ENCODE data around the gene NXPH1. TPM values are rescaled to one million over a fixed set of nuclear protein-coding genes. Genes with fewer than 3 reads are reported as not detected.

The NXPH1 gene
- total RNA-seq, 4 donors from 2014 or later = not detected

DNA sequence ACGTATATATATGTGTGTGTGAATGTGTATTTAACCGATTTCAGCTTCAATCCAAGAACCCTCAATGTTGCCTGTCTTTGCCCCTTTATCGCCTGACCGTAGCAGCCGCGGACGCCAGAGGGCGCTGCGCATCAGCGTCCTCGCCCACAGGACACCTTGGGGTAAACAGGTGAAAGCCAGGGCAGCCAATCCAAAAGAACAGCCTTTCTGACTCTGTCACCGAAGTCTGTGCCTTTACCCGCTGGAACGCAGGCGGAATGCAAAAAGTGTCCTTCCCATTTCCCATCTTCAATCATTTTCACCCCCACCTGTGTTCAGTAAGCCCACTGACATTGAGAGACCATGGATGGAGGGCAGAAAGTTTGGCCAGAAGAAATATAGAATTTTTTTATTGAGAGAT lies 3.6 kb downstream of the NXPH1 start:
- intact Hi-C loops (cut with DNase I) = no loop called here
- Histone ChIP-seq H3K9me3 (peaks cover 0 to under 1% (median 0%) of the 10 kb centered on the region in 3 donors), H3K4me3 (no peak overlapping the region), H3K27me3 (peaks cover 10 to 100% (median 32%) of the 10 kb centered on the region in 4 donors), H3K27ac (no peak overlapping the region), H3K36me3 (no peaks in the 10 kb centered on the region), H3K4me1 (peaks cover 3 to 27% (median 5%) of the 10 kb centered on the region in 3 donors)
- no peak for TF ChIP-seq POLR2A (IDR thresholded peaks at IDR 0.05)
- TF ChIP-seq, protein P1, sequence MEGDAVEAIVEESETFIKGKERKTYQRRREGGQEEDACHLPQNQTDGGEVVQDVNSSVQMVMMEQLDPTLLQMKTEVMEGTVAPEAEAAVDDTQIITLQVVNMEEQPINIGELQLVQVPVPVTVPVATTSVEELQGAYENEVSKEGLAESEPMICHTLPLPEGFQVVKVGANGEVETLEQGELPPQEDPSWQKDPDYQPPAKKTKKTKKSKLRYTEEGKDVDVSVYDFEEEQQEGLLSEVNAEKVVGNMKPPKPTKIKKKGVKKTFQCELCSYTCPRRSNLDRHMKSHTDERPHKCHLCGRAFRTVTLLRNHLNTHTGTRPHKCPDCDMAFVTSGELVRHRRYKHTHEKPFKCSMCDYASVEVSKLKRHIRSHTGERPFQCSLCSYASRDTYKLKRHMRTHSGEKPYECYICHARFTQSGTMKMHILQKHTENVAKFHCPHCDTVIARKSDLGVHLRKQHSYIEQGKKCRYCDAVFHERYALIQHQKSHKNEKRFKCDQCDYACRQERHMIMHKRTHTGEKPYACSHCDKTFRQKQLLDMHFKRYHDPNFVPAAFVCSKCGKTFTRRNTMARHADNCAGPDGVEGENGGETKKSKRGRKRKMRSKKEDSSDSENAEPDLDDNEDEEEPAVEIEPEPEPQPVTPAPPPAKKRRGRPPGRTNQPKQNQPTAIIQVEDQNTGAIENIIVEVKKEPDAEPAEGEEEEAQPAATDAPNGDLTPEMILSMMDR (IDR thresholded peaks at IDR 0.05) = peak in 5 of 6 experiments; percentile 28 to 62 (median 40)
- DNase-seq = no peak
- WGBS, 2 donors = 11% methylated on average over 10 of the region's 15 CpGs; no CpG with 5 or more reads in 1 of the 2 donors

GRCh38 chr7:8437606-8438005 lies 4.2 kb downstream of the NXPH1 start:
- intact Hi-C loops (cut with DNase I) = no loop called here
- no peak for TF ChIP-seq POLR2A (IDR thresholded peaks at IDR 0.05)
- TF ChIP-seq, protein P1 (IDR thresholded peaks at IDR 0.05) = no peak
- 11 to 14% methylated on average over 8 of the region's 8 CpGs for WGBS, 2 donors

GRCh38 chr7:8440670-8441069 lies 7.3 kb downstream of the NXPH1 start:
- no peak for DNase-seq
- Histone ChIP-seq H3K9me3 (peaks cover 0 to 13% (median 10%) of the 10 kb centered on the region in 3 donors), H3K4me1 (peaks cover 0 to 32% (median 0%) of the 10 kb centered on the region in 3 donors), H3K27me3 (peaks cover 7 to 100% (median 38%) of the 10 kb centered on the region in 4 donors), H3K36me3 (no peaks in the 10 kb centered on the region), H3K4me3 (no peak overlapping the region), H3K27ac (no peak overlapping the region)
- TF ChIP-seq POLR2A (IDR thresholded peaks at IDR 0.05) = no peak
- TF ChIP-seq, protein P1 (IDR thresholded peaks at IDR 0.05) = no peak
- intact Hi-C loops (cut with DNase I) = no loop called here
- WGBS, 2 donors = 19 to 27% methylated on average over 8 of the region's 8 CpGs

More at GRCh38 chr7:8437606-8438005, 4.2 kb downstream of the NXPH1 start:
- no peaks in the 10 kb centered on the region for H3K36me3 ChIP-seq
- H3K9me3 ChIP-seq = peaks cover 0 to 7% (median 4%) of the 10 kb centered on the region in 3 donors
- no peak overlapping the region for H3K4me3 ChIP-seq
- peaks cover 3 to 34% (median 5%) of the 10 kb centered on the region in 3 donors for H3K4me1 ChIP-seq
- no peak overlapping the region for H3K27ac ChIP-seq
- DNase-seq = no peak
- H3K27me3 ChIP-seq = peaks cover 16 to 100% (median 39%) of the 10 kb centered on the region in 4 donors

DNA sequence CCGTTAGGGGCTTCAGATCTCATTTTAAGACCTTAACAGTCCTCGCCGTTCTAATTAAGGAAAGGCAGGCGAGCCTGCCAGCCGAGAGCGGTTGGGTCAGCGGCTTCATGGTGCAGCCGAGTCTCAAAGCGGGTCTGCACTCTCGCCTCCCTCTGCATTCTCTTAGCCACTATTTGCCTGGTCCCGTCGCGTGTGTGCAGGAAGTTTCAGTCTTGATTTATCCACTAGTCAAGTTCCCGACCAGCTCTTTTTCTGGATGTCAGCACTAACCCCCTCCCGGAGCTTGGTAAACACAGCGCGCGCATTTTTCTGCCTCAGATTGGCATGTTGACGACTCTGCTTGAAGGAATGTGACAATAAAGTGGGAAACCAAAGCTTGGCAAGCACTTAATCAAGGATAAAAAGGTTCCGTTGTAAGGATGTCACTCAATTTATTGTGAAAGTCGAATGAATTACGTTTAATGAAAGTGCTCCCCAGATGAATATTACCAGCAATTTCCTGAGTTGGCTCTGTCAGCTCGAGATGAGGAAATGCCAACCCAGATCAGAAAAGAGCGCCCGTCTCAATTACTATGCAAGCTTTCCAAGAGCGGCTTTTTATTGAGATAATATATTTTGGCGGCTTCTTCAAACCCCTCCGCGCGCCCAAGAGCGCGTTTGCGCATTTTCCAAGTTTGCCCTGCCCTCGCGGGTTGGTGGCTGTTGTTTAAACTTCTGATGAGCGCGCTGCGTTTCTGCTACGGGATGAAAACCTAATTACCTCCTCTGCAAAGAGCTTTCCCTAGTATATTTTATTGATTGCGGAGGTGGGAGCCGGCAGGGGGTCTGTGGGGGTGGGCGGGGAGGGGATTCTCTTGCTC lies 7.9 kb downstream of the NXPH1 start:
- H3K4me1 ChIP-seq = peaks cover 0 to 32% (median 0%) of the 10 kb centered on the region in 3 donors
- no peak for DNase-seq
- no peak overlapping the region for H3K27ac ChIP-seq
- 7 to 22% methylated on average over 29 to 32 of the region's 42 CpGs for WGBS, 2 donors
- TF ChIP-seq, protein P1 (IDR thresholded peaks at IDR 0.05) = no peak
- no peak for TF ChIP-seq POLR2A (IDR thresholded peaks at IDR 0.05)
- H3K9me3 ChIP-seq = peaks cover 0 to 13% (median 10%) of the 10 kb centered on the region in 3 donors
- intact Hi-C loops (cut with DNase I) = no loop called here
- H3K36me3 ChIP-seq = no peaks in the 10 kb centered on the region
- H3K27me3 ChIP-seq = peaks cover 7 to 95% (median 37%) of the 10 kb centered on the region in 4 donors
- no peak overlapping the region for H3K4me3 ChIP-seq
